Osteoblast (primary cell): ENCODE results near the gene EEF1E1. TPM values are rescaled to one million over a fixed set of nuclear protein-coding genes. Genes with fewer than 3 reads are reported as not detected.

Experiments used
- DNase-seq: peaks from one replicate; pipeline ENCODE4 v3.0.0; 2011; ENCODE audit warnings: low spot score, mixed read lengths; ENCODE audit not compliant: insufficient read length; ENCODE audit errors: missing footprints
- H2AFZ ChIP-seq: 2 replicates; pipeline ENCODE4 v1.6.0; 2011; ENCODE audit warnings: mild to moderate bottlenecking, low read length
- H3K27ac ChIP-seq: 2 replicates; pipeline ENCODE4 v1.5.1; 2011; ENCODE audit warnings: mild to moderate bottlenecking, low read depth, low read length, moderate library complexity
- H3K27me3 ChIP-seq: 2 replicates; pipeline ENCODE4 v1.6.0; 2012; ENCODE audit warnings: mild to moderate bottlenecking, control low read depth, inconsistent platforms, low read length, moderate library complexity; ENCODE audit not compliant: insufficient read depth
- H3K36me3 ChIP-seq: 2 replicates; pipeline ENCODE4 v1.5.1; 2011; ENCODE audit warnings: mild to moderate bottlenecking, low read length, control low read depth, moderate library complexity; ENCODE audit not compliant: insufficient read depth
- H3K4me1 ChIP-seq: 2 replicates; pipeline ENCODE4 v1.5.1; 2011; ENCODE audit warnings: mild to moderate bottlenecking, low read length, control low read depth, moderate library complexity; ENCODE audit not compliant: insufficient read depth
- H3K4me2 ChIP-seq: 2 replicates; pipeline ENCODE4 v1.6.0; 2011; ENCODE audit warnings: mild to moderate bottlenecking, low read length; ENCODE audit not compliant: insufficient read depth
- H3K4me3 ChIP-seq: fragments of 200-600 bp; sonication (generic); 3 replicates; pipeline ENCODE4 v1.5.1; 2012; ENCODE audit warnings: mild to moderate bottlenecking, low read length, inconsistent platforms; ENCODE audit not compliant: insufficient read depth
- H3K79me2 ChIP-seq: 2 replicates; pipeline ENCODE4 v1.6.0; 2012; ENCODE audit warnings: mild to moderate bottlenecking, low read length, control low read depth, inconsistent platforms; ENCODE audit not compliant: insufficient read depth
- H3K9me3 ChIP-seq: 2 replicates; pipeline ENCODE4 v1.5.1; 2011; ENCODE audit warnings: low read depth, low read length, control low read depth
- H4K20me1 ChIP-seq: 2 replicates; pipeline ENCODE4 v1.6.0; 2012; ENCODE audit warnings: mild to moderate bottlenecking, low read length, control low read depth; ENCODE audit not compliant: insufficient read depth
- CTCF ChIP-seq: IDR thresholded peaks from 2 replicates; pipeline ENCODE4 v1.5.1; 2011; ENCODE audit warnings: mild to moderate bottlenecking, low read depth, low read length, moderate library complexity; ENCODE audit errors: extremely low read depth
- total RNA-seq: library from RNA; depleted of rRNA; stranded (reverse); fragments of >200 nt; gene quantifications from 2 replicates; pipeline ENCODE4 v1.2.3, GENCODE V29; 2012

EEF1E1 gene
- total RNA-seq, 1 donor, result 25.3 TPM

- H3K4me3 ChIP-seq, result no peak overlapping the region
- no peaks in the 10 kb centered on the region for H3K36me3 ChIP-seq
- no peak overlapping the region for H3K4me2 ChIP-seq
- no peaks in the 10 kb centered on the region for H3K79me2 ChIP-seq
- no peak for DNase-seq
- H3K27me3 ChIP-seq, result no peaks in the 10 kb centered on the region
- no peaks in the 10 kb centered on the region for H4K20me1 ChIP-seq
- no peak overlapping the region for H2AFZ ChIP-seq
- no peaks in the 10 kb centered on the region for H3K9me3 ChIP-seq
- H3K4me1 ChIP-seq, result no peaks in the 10 kb centered on the region
- no peak overlapping the region for H3K27ac ChIP-seq
- TF ChIP-seq CTCF, result no peak
These were observed 28.1 kb downstream of the EEF1E1 start for GRCh38 chr6:8074213-8074612.

- Histone ChIP-seq H3K36me3 (no peaks in the 10 kb centered on the region), H3K27me3 (no peaks in the 10 kb centered on the region), H3K4me3 (no peak overlapping the region), H3K79me2 (no peaks in the 10 kb centered on the region), H3K4me1 (no peaks in the 10 kb centered on the region), H4K20me1 (no peaks in the 10 kb centered on the region), H2AFZ (no peak overlapping the region), H3K27ac (no peak overlapping the region), H3K9me3 (no peaks in the 10 kb centered on the region), H3K4me2 (no peak overlapping the region)
- no peak for DNase-seq
- no peak for TF ChIP-seq CTCF
These were observed 28.6 kb downstream of the EEF1E1 start for GRCh38 chr6:8073758-8074157.

- DNase-seq, result no peak
- no peaks in the 10 kb centered on the region for H4K20me1 ChIP-seq
- H3K27ac ChIP-seq, result no peak overlapping the region
- no peaks in the 10 kb centered on the region for H3K79me2 ChIP-seq
- no peaks in the 10 kb centered on the region for H3K4me1 ChIP-seq
- H2AFZ ChIP-seq, result no peak overlapping the region
- H3K4me2 ChIP-seq, result no peak overlapping the region
- no peaks in the 10 kb centered on the region for H3K9me3 ChIP-seq
- no peak overlapping the region for H3K4me3 ChIP-seq
- no peaks in the 10 kb centered on the region for H3K36me3 ChIP-seq
- no peaks in the 10 kb centered on the region for H3K27me3 ChIP-seq
- TF ChIP-seq CTCF, result no peak
These were observed 31.6 kb downstream of the EEF1E1 start for GRCh38 chr6:8070718-8071117.

- Histone ChIP-seq H3K4me3 (no peak overlapping the region), H2AFZ (no peak overlapping the region), H4K20me1 (no peaks in the 10 kb centered on the region), H3K4me2 (no peak overlapping the region), H3K27me3 (no peaks in the 10 kb centered on the region), H3K4me1 (peaks cover 4% of the 10 kb centered on the region), H3K79me2 (no peaks in the 10 kb centered on the region), H3K9me3 (no peaks in the 10 kb centered on the region), H3K27ac (no peak overlapping the region), H3K36me3 (no peaks in the 10 kb centered on the region)
- DNase-seq, result no peak
- no peak for TF ChIP-seq CTCF
These were observed 32.6 kb downstream of the EEF1E1 start for GRCh38 chr6:8069631-8070284.
